IMR-90 (cell line): Measurements from ENCODE around the gene DYNLT2. TPM values are rescaled to one million over a fixed set of nuclear protein-coding genes. Genes with fewer than 3 reads are reported as not detected.
A peak's percentile ranks its signal among the peaks of the same experiment; 100 is the strongest.

Experiments used
- ATAC-seq: fragments of 200-7000 bp; cut with Tn5 transposase; 2 replicates; pipeline ENCODE4 v1.9.1; 2020; ENCODE audit warnings: low read depth, mild to moderate bottlenecking, moderate library complexity
- BruUV-seq: library from RNA; stranded (reverse); fragments of 400-500 nt; replicated peaks from 2 replicates; lab custom pipeline; 2021; lab: Mats Ljungman, UMichigan
- CTCF ChIA-PET: fragments of 300-600 bp; formaldehyde crosslinking; extraction: SDS; loops from one replicate; lab custom pipeline; 2021; ENCODE audit warnings: antibody characterized with exemption; lab: Yijun Ruan, JAX
- POLR2A ChIA-PET: fragments of 300-600 bp; sonication (Branson Sonifier 250); formaldehyde crosslinking; loops from one replicate; lab custom pipeline; 2022; ENCODE audit warnings: antibody characterized with exemption; ENCODE audit not compliant: unreplicated experiment; lab: Charles Lee
- DNase-seq: peaks from one replicate; pipeline ENCODE4 v3.0.0; 2013
- H2AFZ ChIP-seq: replicated peaks from 2 replicates; pipeline ENCODE3; 2013; ENCODE audit warnings: low read length, mild to moderate bottlenecking; ENCODE audit not compliant: poor library complexity
- H2AK5ac ChIP-seq: 2 replicates; pipeline ENCODE4 v1.6.1; 2013; ENCODE audit warnings: low read depth, low read length, inconsistent platforms
- H2AK9ac ChIP-seq: replicated peaks from 2 replicates; pipeline ENCODE3; 2013; ENCODE audit warnings: mild to moderate bottlenecking, low read depth, low read length, moderate library complexity; ENCODE audit not compliant: poor library complexity
- H2BK120ac ChIP-seq: 2 replicates; pipeline ENCODE4 v1.6.1; 2013; ENCODE audit warnings: low read depth, low read length, inconsistent platforms
- H2BK15ac ChIP-seq: 3 replicates; pipeline ENCODE4 v1.6.1; 2013; ENCODE audit warnings: low read depth, low read length, inconsistent platforms
- H2BK20ac ChIP-seq: 2 replicates; pipeline ENCODE4 v1.6.1; 2013; ENCODE audit warnings: low read depth, mild to moderate bottlenecking, inconsistent platforms, low read length, moderate library complexity
- H2BK5ac ChIP-seq: 2 replicates; pipeline ENCODE4 v1.6.1; 2013; ENCODE audit warnings: mild to moderate bottlenecking, low read depth, low read length, inconsistent platforms; ENCODE audit not compliant: poor library complexity, severe bottlenecking
- H3K14ac ChIP-seq: replicated peaks from 2 replicates; pipeline ENCODE4 v1.6.1; 2013; ENCODE audit warnings: low read depth, low read length, inconsistent platforms
- H3K18ac ChIP-seq: 2 replicates; pipeline ENCODE4 v1.6.1; 2013; ENCODE audit warnings: low read depth, low read length, control low read depth
- H3K23ac ChIP-seq: 2 replicates; pipeline ENCODE4 v1.6.1; 2013; ENCODE audit warnings: low read depth, low read length, inconsistent platforms
- H3K27ac ChIP-seq: 2 replicates; pipeline ENCODE4 v1.5.1; 2013; ENCODE audit warnings: mild to moderate bottlenecking, control low read depth, low read length; ENCODE audit not compliant: insufficient read depth
- H3K27me3 ChIP-seq: 2 replicates; pipeline ENCODE4 v1.6.1; 2013; ENCODE audit warnings: low read length; ENCODE audit not compliant: control insufficient read depth, insufficient read depth
- H3K36me3 ChIP-seq: 2 replicates; pipeline ENCODE4 v1.6.1; 2013; ENCODE audit warnings: low read length, mixed read lengths; ENCODE audit not compliant: control insufficient read depth, insufficient read depth
- H3K4ac ChIP-seq: 2 replicates; pipeline ENCODE4 v1.6.1; 2013; ENCODE audit warnings: low read depth, low read length, inconsistent platforms
- H3K4me1 ChIP-seq: 2 replicates; pipeline ENCODE4 v1.6.1; 2013; ENCODE audit warnings: low read length, mixed read lengths; ENCODE audit not compliant: control insufficient read depth, insufficient read depth
- H3K4me2 ChIP-seq: 2 replicates; pipeline ENCODE4 v1.6.1; 2013; ENCODE audit warnings: low read depth, mild to moderate bottlenecking, control low read depth, low read length, moderate library complexity
- H3K4me3 ChIP-seq: 2 replicates; pipeline ENCODE4 v1.5.1; 2013; ENCODE audit warnings: low read depth, mild to moderate bottlenecking, control low read depth, low read length, moderate library complexity; ENCODE audit not compliant: insufficient read depth
- H3K56ac ChIP-seq: 2 replicates; pipeline ENCODE4 v1.6.1; 2013; ENCODE audit warnings: low read length, inconsistent platforms; ENCODE audit not compliant: insufficient read depth; ENCODE audit errors: extremely low read depth
- H3K79me1 ChIP-seq, 2 experiments: 2 replicates each; pipeline ENCODE4 v1.6.1; 2013; ENCODE audit warnings: low read length in 2 of 2, inconsistent platforms in 1 of 2, low read depth in 1 of 2
- H3K9ac ChIP-seq: 2 replicates; pipeline ENCODE4 v1.6.1; 2013; ENCODE audit warnings: low read depth, low read length, control low read depth
- H3K9me1 ChIP-seq: 2 replicates; pipeline ENCODE4 v1.6.1; 2013; ENCODE audit warnings: low read length, inconsistent platforms; ENCODE audit not compliant: insufficient read depth
- H3K9me3 ChIP-seq: 2 replicates; pipeline ENCODE4 v1.6.1; 2013; ENCODE audit warnings: low read length; ENCODE audit not compliant: control insufficient read depth, insufficient read depth
- H4K20me1 ChIP-seq: 2 replicates; pipeline ENCODE4 v1.6.1; 2013; ENCODE audit warnings: low read length, inconsistent platforms; ENCODE audit not compliant: insufficient read depth
- H4K5ac ChIP-seq: 2 replicates; pipeline ENCODE4 v1.6.1; 2013; ENCODE audit warnings: mild to moderate bottlenecking, low read depth, low read length, control low read depth
- H4K8ac ChIP-seq, 2 experiments: 2 replicates each; pipeline ENCODE4 v1.6.1; 2013; ENCODE audit warnings: low read depth in 2 of 2, low read length in 2 of 2, control low read depth in 1 of 2, inconsistent platforms in 1 of 2
- H4K91ac ChIP-seq: 2 replicates; pipeline ENCODE4 v1.6.1; 2013; ENCODE audit warnings: low read depth, low read length, inconsistent platforms; ENCODE audit not compliant: insufficient read depth
- CEBPB ChIP-seq: IDR thresholded peaks from 2 replicates; pipeline ENCODE4 v1.6.1; 2012; ENCODE audit warnings: low read depth, low read length, improper control_type of control experiment
- FOS ChIP-seq: fragments of 150-350 bp; IDR thresholded peaks from 2 replicates; pipeline ENCODE4 v1.6.1; 2016; ENCODE audit warnings: low read depth, low read length
- MXI1 ChIP-seq: IDR thresholded peaks from 2 replicates; pipeline ENCODE4 v1.6.1; 2012; ENCODE audit warnings: low read depth, mild to moderate bottlenecking, low read length, moderate library complexity, borderline replicate concordance
- RCOR1 ChIP-seq: IDR thresholded peaks from 2 replicates; pipeline ENCODE4 v1.6.1; 2012; ENCODE audit warnings: mild to moderate bottlenecking, low read length, improper control_type of control experiment; ENCODE audit not compliant: insufficient replicate concordance
- RFX5 ChIP-seq: IDR thresholded peaks from 2 replicates; pipeline ENCODE4 v1.8.0; 2012; ENCODE audit warnings: low read depth, mild to moderate bottlenecking, low read length, moderate library complexity
- SMC3 ChIP-seq: fragments of 150-350 bp; IDR thresholded peaks from 2 replicates; pipeline ENCODE4 v1.6.1; 2016; ENCODE audit warnings: low read depth, mild to moderate bottlenecking, antibody characterized with exemption, low read length, moderate library complexity
- WGBS, 2 experiments: methylation state at CpG; one replicate each; pipeline versions ENCODE4 v1.1.5 to v1.1.7; 2013; ENCODE audit warnings: missing lambda C conversion rate in 2 of 2; ENCODE audit not compliant: insufficient read length in 1 of 2; ENCODE audit errors: extremely low coverage in 2 of 2; 5-methylcytosine and 5-hydroxymethylcytosine counted together
- dilution Hi-C: fragments of 300-500 bp; cut with HindIII; formaldehyde crosslinking; loops from one replicate; pipeline ENCODE4 v1.14.3; 2018; ENCODE audit warnings: low sequenced_read_pairs; ENCODE audit not compliant: unreplicated experiment
- in situ Hi-C: fragments of 300-500 bp; cut with MboI; formaldehyde crosslinking; loops from 3 replicates; pipeline ENCODE4 v1.14.3; 2019; ENCODE audit warnings: low sequenced_read_pairs, inconsistent platforms, mixed read lengths
- intact Hi-C: fragments of 100-400 bp; cut with micrococcal nuclease; formaldehyde crosslinking; loops from 2 replicates; pipeline ENCODE4 v1.10.0; 2022
- polyA plus RNA-seq, 3 experiments: library from polyadenylated mRNA; depleted of rRNA; stranded (reverse); fragments of >200 nt; gene quantifications; 2 replicates each; pipeline ENCODE4 v1.2.3, GENCODE V29; 2012; ENCODE audit warnings: low replicate concordance in 1 of 3
- total RNA-seq: library from RNA; depleted of rRNA; stranded (reverse); fragments of >200 nt; gene quantifications from 2 replicates; pipeline ENCODE4 v1.2.3, GENCODE V29; 2012
- TF ChIP-seq, protein P1 (sequence below): conservative IDR thresholded peaks from 2 replicates; pipeline ENCODE4 v1.5.1; 2012; ENCODE audit warnings: mild to moderate bottlenecking, low read depth, low read length, improper control_type of control experiment
- TF ChIP-seq, protein P2 (sequence below): fragments of 150-350 bp; IDR thresholded peaks from 2 replicates; pipeline ENCODE4 v1.6.1; 2017; ENCODE audit warnings: mild to moderate bottlenecking, antibody characterized with exemption, low read length, low read depth

DYNLT2 gene
- total and polyA plus RNA-seq, 2 of the 4 experiments (the other 2 are of a cell fraction): 0.36 to 0.44 TPM

DNA sequence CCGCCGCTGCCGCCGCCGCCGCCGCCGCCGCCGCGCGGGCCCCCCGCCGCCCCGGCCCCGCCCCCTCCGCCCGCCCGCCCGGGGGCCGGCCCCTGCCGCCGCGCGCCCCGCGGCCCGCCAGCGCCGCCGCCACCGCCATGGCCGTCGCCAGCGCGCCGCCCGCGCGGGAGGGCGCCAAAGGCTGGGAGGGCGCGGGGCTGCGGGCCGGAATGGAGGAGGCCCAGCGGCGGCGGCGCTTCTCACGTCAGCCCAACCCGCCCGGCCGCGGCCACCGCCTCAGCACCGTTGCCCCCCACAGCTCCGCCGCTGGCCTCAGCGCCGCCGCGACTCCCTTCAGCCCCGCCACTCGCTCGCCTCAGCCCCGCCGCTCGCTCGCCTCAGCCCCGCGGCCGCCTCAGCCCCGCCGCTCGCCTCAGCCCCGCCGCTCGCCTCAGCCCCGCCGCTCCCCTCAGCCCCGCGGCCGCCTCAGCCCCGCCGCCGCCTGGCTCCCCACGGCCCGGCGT, 27.3 kb downstream of the DYNLT2 start:
- no peak overlapping the region; a peak in 1 of 4 replicates for H4K8ac ChIP-seq
- H3K4me3 ChIP-seq: peak overlapping the region; percentile 98
- H3K36me3 ChIP-seq: no peaks in the 10 kb centered on the region; the same call in 1 of the 2 replicates
- no peaks in the 10 kb centered on the region for H3K27me3 ChIP-seq
- DNase-seq (no peak), ATAC-seq (peak; percentile 62)
- TF ChIP-seq RFX5 (no peak), SMC3 (no peak), CEBPB (no peak), RCOR1 (no peak), FOS (no peak), MXI1 (no peak)
- TF ChIP-seq, protein P1, sequence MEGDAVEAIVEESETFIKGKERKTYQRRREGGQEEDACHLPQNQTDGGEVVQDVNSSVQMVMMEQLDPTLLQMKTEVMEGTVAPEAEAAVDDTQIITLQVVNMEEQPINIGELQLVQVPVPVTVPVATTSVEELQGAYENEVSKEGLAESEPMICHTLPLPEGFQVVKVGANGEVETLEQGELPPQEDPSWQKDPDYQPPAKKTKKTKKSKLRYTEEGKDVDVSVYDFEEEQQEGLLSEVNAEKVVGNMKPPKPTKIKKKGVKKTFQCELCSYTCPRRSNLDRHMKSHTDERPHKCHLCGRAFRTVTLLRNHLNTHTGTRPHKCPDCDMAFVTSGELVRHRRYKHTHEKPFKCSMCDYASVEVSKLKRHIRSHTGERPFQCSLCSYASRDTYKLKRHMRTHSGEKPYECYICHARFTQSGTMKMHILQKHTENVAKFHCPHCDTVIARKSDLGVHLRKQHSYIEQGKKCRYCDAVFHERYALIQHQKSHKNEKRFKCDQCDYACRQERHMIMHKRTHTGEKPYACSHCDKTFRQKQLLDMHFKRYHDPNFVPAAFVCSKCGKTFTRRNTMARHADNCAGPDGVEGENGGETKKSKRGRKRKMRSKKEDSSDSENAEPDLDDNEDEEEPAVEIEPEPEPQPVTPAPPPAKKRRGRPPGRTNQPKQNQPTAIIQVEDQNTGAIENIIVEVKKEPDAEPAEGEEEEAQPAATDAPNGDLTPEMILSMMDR: no peak
- TF ChIP-seq, protein P2, sequence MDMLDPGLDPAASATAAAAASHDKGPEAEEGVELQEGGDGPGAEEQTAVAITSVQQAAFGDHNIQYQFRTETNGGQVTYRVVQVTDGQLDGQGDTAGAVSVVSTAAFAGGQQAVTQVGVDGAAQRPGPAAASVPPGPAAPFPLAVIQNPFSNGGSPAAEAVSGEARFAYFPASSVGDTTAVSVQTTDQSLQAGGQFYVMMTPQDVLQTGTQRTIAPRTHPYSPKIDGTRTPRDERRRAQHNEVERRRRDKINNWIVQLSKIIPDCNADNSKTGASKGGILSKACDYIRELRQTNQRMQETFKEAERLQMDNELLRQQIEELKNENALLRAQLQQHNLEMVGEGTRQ: no peak
- no peak overlapping the region for H3K18ac ChIP-seq
- H4K91ac ChIP-seq: no peak overlapping the region
- POLR2A ChIA-PET: no interaction called here
- H2AK9ac ChIP-seq: peak overlapping the region; percentile 48
- no peak overlapping the region for H3K4ac ChIP-seq
- in situ Hi-C loops: no loop called here
- peaks cover 2% of the 10 kb centered on the region; the same call in 1 of the 2 replicates for H3K9me1 ChIP-seq
- H2BK15ac ChIP-seq: no peak overlapping the region
- peaks cover 4% of the 10 kb centered on the region; the same call in 1 of the 2 replicates for H3K4me1 ChIP-seq
- H2BK120ac ChIP-seq: no peak overlapping the region
- no peak overlapping the region for H3K56ac ChIP-seq
- H3K27ac ChIP-seq: peak overlapping the region; percentile 70
- dilution Hi-C loops: no loop called here
- peaks cover 9 to 24% of the 10 kb centered on the region in 2 experiments for H3K79me1 ChIP-seq
- H3K9me3 ChIP-seq: no peaks in the 10 kb centered on the region
- H2AFZ ChIP-seq: peak overlapping the region; percentile 89
- no peak overlapping the region for H2BK20ac ChIP-seq
- CTCF ChIA-PET: no interaction called here
- BruUV-seq: no TSS peak
- no peak overlapping the region for H2AK5ac ChIP-seq
- no peak overlapping the region for H4K5ac ChIP-seq
- H3K4me2 ChIP-seq: no peak overlapping the region
- H3K9ac ChIP-seq: peak overlapping the region; percentile 64
- peaks cover 11% of the 10 kb centered on the region for H4K20me1 ChIP-seq
- no peak overlapping the region for H3K23ac ChIP-seq
- intact Hi-C loops: loop anchor here (1.0 to 5.0 kb wide), 6 partner anchors 19 to 808 kb away; partner anchors contain the start of genes DYNLT2, ERMARD and FAM120B
- 0% methylated on average over 18 of the region's 89 CpGs; no CpG with 5 or more reads in 1 of the 2 experiments for WGBS, 2 experiments
- peak overlapping the region; percentile 91 for H2BK5ac ChIP-seq
- no peak overlapping the region for H3K14ac ChIP-seq
